HEK293 (cell line): ENCODE data around the gene GSS.
"Not testable (repeated sequence)": the region's sequence is repeated elsewhere in the genome, so short reads cannot be mapped to it uniquely, and the experiment has no call there.

Experiments used
- CTCF ChIA-PET: fragments of 350-600 bp; formaldehyde crosslinking; extraction: SDS; loops from one replicate; lab custom pipeline; 2021; ENCODE audit warnings: antibody characterized with exemption; lab: Yijun Ruan, JAX
- POLR2A ChIA-PET: fragments of 300-600 bp; formaldehyde crosslinking; extraction: SDS; loops from one replicate; lab custom pipeline; 2020; ENCODE audit warnings: antibody characterized with exemption, inconsistent platforms; lab: Yijun Ruan, JAX
- H3K27ac ChIP-seq: fragments of 200-500 bp; sonication (Bioruptor generic); 2 replicates; pipeline ENCODE4 v1.5.1; 2014; ENCODE audit warnings: low read depth, low read length, control low read depth, inconsistent platforms; ENCODE audit errors: extremely low read depth
- H3K36me3 ChIP-seq, 2 experiments: fragments of 200-500 bp in 1 of 2; sonication (Bioruptor generic) in 1 of 2; 1 replicate in 1 of 2; 2 replicates in 1 of 2; pipeline ENCODE4 v1.5.1; 2014 to 2017; ENCODE audit warnings: inconsistent platforms in 2 of 2, low read length in 2 of 2; ENCODE audit not compliant: control insufficient read depth in 2 of 2, insufficient read depth in 1 of 2
- H3K4me1 ChIP-seq: fragments of 200-500 bp; sonication (Bioruptor generic); 2 replicates; pipeline ENCODE4 v1.5.1; 2014; ENCODE audit warnings: mild to moderate bottlenecking, low read length, inconsistent platforms; ENCODE audit not compliant: control insufficient read depth, insufficient read depth
- H3K4me3 ChIP-seq: 2 replicates; pipeline ENCODE4 v1.5.1; 2011; ENCODE audit warnings: low read depth, mild to moderate bottlenecking, control low read depth, low read length, moderate library complexity
- H3K9me3 ChIP-seq: fragments of 200-500 bp; sonication (Bioruptor generic); 2 replicates; pipeline ENCODE4 v1.5.1; 2014; ENCODE audit warnings: low read depth, low read length, inconsistent platforms; ENCODE audit not compliant: control insufficient read depth, insufficient read depth
- GLIS2 ChIP-seq: fragments of 450-650 bp; formaldehyde crosslinking; IDR thresholded peaks from 2 replicates; pipeline ENCODE4 v1.5.1; 2016; ENCODE audit warnings: missing biosample characterization, missing genetic modification characterization
- HOXC10 ChIP-seq: sonication (generic); formaldehyde crosslinking; IDR thresholded peaks from 2 replicates; pipeline ENCODE4 v1.8.1; 2023; ENCODE audit warnings: mild to moderate bottlenecking, missing genetic modification reagents
- KLF1 ChIP-seq: fragments of 450-650 bp; formaldehyde crosslinking; IDR thresholded peaks from 2 replicates; pipeline ENCODE4 v1.5.1; 2016; ENCODE audit warnings: missing biosample characterization, missing genetic modification characterization
- ZNF223 ChIP-seq: fragments of 450-650 bp; formaldehyde crosslinking; IDR thresholded peaks from 2 replicates; pipeline ENCODE4 v1.5.1; 2016; ENCODE audit warnings: missing biosample characterization, missing genetic modification characterization
- ZNF302 ChIP-seq: fragments of 450-650 bp; formaldehyde crosslinking; IDR thresholded peaks from 2 replicates; pipeline ENCODE4 v1.5.1; 2016; ENCODE audit warnings: missing biosample characterization, missing genetic modification characterization, low read depth
- ZNF48 ChIP-seq: fragments of 450-650 bp; formaldehyde crosslinking; IDR thresholded peaks from 2 replicates; pipeline ENCODE4 v1.5.1; 2016; ENCODE audit warnings: missing biosample characterization, missing genetic modification characterization
- ZNF514 ChIP-seq: fragments of 450-650 bp; formaldehyde crosslinking; IDR thresholded peaks from 2 replicates; pipeline ENCODE4 v1.5.1; 2016; ENCODE audit warnings: missing biosample characterization, missing genetic modification characterization
- ZNF664 ChIP-seq: fragments of 450-650 bp; formaldehyde crosslinking; IDR thresholded peaks from 2 replicates; pipeline ENCODE4 v1.5.1; 2016; ENCODE audit warnings: missing biosample characterization, missing genetic modification characterization
- ZSCAN30 ChIP-seq: fragments of 450-650 bp; IDR thresholded peaks from 2 replicates; pipeline ENCODE4 v1.5.1; 2018; ENCODE audit warnings: missing biosample characterization, mild to moderate bottlenecking, missing genetic modification characterization, moderate library complexity
- TF ChIP-seq, protein P1 (sequence below): fragments of 450-650 bp; formaldehyde crosslinking; IDR thresholded peaks from 2 replicates; pipeline ENCODE4 v1.5.1; 2017; ENCODE audit warnings: missing biosample characterization, missing genetic modification characterization
- TF ChIP-seq, protein P2 (sequence below): fragments of 450-650 bp; formaldehyde crosslinking; IDR thresholded peaks from 2 replicates; pipeline ENCODE4 v1.5.1; 2016; ENCODE audit warnings: missing biosample characterization, missing genetic modification characterization
- TF ChIP-seq, protein P3 (sequence below): fragments of 450-650 bp; formaldehyde crosslinking; IDR thresholded peaks from 2 replicates; pipeline ENCODE4 v1.5.1; 2016; ENCODE audit warnings: missing biosample characterization, missing genetic modification characterization
- TF ChIP-seq, protein P4 (sequence below): fragments of 450-650 bp; formaldehyde crosslinking; IDR thresholded peaks from 2 replicates; pipeline ENCODE4 v1.5.1; 2016; ENCODE audit warnings: missing biosample characterization, missing genetic modification characterization
- TF ChIP-seq, protein P5 (sequence below): fragments of 450-650 bp; formaldehyde crosslinking; IDR thresholded peaks from 2 replicates; pipeline ENCODE4 v1.5.1; 2017; ENCODE audit warnings: missing biosample characterization, mild to moderate bottlenecking, missing genetic modification characterization, moderate library complexity

Gene GSS

DNA sequence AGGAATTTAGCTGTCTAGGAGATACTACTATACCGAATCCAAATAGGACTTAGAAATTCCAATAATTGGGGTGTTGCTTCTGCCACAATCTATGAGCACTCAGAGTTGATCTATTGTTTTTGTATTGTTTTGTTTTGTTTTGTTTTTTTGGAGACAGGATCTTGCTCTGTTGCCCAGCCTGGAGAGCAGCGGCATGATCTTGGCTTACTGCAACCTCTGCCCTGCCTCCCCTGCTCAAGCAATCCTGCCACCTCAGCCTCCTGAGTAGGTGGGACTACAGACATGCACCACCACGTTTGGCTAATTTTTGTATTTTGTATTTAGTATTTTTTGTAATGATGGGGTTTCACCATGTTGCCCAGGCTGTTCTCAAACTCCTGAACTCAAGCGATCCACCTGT, 71.8 kb downstream of the GSS start (continued):
- TF ChIP-seq, protein P1, sequence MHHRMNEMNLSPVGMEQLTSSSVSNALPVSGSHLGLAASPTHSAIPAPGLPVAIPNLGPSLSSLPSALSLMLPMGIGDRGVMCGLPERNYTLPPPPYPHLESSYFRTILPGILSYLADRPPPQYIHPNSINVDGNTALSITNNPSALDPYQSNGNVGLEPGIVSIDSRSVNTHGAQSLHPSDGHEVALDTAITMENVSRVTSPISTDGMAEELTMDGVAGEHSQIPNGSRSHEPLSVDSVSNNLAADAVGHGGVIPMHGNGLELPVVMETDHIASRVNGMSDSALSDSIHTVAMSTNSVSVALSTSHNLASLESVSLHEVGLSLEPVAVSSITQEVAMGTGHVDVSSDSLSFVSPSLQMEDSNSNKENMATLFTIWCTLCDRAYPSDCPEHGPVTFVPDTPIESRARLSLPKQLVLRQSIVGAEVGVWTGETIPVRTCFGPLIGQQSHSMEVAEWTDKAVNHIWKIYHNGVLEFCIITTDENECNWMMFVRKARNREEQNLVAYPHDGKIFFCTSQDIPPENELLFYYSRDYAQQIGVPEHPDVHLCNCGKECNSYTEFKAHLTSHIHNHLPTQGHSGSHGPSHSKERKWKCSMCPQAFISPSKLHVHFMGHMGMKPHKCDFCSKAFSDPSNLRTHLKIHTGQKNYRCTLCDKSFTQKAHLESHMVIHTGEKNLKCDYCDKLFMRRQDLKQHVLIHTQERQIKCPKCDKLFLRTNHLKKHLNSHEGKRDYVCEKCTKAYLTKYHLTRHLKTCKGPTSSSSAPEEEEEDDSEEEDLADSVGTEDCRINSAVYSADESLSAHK (tag by site-specific recombination): no peak
- TF ChIP-seq ZNF223 (tag by site-specific recombination) (no peak), ZNF514 (tag by site-specific recombination) (no peak)

DNA sequence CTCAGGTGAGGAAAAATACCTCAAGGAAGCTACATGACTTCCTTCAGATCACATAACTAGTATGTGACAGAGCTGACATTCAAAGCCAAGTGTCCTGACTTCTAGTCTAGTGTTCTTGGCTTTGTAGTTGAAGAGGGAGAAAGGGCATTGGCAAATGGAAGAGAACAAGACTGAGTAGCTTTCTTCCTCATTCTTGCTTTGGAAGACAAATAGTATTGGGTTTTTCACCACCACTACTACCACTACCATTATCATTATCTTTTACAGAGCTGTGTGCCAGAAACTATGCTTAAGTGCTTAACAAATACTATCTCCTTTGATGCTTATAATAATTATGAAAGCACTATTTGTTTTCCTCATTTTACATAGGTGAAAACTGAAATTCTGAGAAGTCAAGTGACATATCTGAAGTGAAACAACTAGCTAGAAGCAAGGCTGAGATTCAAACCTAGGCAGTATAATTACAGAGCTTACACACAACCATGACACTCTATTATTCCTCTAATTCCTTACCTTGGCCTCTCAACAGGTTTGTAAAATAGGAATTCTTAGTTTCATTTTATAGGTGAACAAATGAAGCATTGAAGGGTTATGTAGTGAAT, 72.4 kb downstream of the GSS start:
- Histone ChIP-seq H3K9me3 (no peaks in the 10 kb centered on the region), H3K4me3 (no peak overlapping the region), H3K27ac (no peak overlapping the region), H3K36me3 (peaks cover 4 to 32% of the 10 kb centered on the region in 2 experiments; a peak in 2 of 3 replicates), H3K4me1 (peaks cover 3% of the 10 kb centered on the region; the same call in 1 of the 2 replicates)
- POLR2A ChIA-PET: no interaction called here
- CTCF ChIA-PET: interaction anchor here (0.7 kb wide), 1 partner anchor 66 kb away, joined by 3 read pairs; no protein-coding TSS in a partner anchor
- TF ChIP-seq HOXC10 (no peak), ZNF302 (tag by site-specific recombination) (no peak), ZSCAN30 (no peak)

DNA sequence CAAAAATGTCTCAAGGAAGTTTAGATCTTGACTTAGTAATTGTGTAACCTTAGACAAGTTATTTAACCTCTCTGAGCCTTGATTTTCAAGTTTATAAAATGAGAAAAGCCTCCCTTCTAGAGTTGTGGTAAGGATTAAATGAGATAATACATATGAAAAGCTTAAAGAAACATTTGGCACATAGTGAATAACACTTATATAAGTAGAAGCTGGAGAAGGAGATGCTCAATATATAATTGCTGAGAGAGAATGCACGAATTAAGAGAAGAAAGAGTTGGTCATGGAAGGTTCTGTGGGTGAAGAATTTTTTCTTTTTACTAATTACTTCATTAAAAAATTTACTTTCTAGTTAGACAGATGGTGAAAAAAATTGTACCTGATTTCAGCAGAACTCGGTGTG, 73.9 kb downstream of the GSS start:
- H3K9me3 ChIP-seq: no peaks in the 10 kb centered on the region
- H3K27ac ChIP-seq: no peak overlapping the region
- ChIA-PET POLR2A (no interaction called here), CTCF (no interaction called here)
- TF ChIP-seq GLIS2 (tag by site-specific recombination): no peak
- TF ChIP-seq ZNF664 (tag by site-specific recombination): peak; percentile 92
- no peak overlapping the region for H3K4me3 ChIP-seq
- H3K36me3 ChIP-seq: peaks cover 4 to 29% of the 10 kb centered on the region in 2 experiments; a peak in 2 of 3 replicates
- H3K4me1 ChIP-seq: peaks cover 3% of the 10 kb centered on the region; the same call in 1 of the 2 replicates

DNA sequence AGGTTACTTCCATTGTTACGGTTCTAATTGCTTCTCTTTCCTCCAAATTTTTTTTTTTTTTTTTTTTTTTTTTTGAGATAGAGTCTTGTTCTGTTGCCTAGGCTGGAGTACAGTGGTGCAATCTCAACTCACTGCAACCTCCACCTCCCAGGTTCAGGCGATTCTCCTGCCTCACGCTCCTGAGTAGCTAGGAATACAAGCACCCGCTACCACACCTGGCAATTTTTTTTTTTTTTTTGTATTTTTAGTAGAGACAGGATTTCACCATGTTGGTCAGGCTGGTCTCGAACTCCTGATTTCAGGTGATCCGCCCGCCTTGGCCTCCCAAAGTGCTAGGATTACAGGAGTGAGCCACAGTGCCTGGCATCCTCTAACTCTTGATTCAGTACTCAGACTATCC, 74.6 kb downstream of the GSS start:
- H3K36me3 ChIP-seq: peaks cover 4 to 29% of the 10 kb centered on the region in 2 experiments; a peak in 2 of 3 replicates
- POLR2A ChIA-PET: interaction anchor here (0.7 kb wide), 1 partner anchor 15 kb away, joined by 8 read pairs; no protein-coding TSS in a partner anchor
- H3K4me1 ChIP-seq, H3K4me3 ChIP-seq, H3K27ac ChIP-seq, H3K9me3 ChIP-seq: not testable (repeated sequence)
- CTCF ChIA-PET: interaction anchor here (0.5 to 0.6 kb wide), 2 partner anchors 46 to 210 kb away, joined by 3 to 4 read pairs; no protein-coding TSS in a partner anchor
- TF ChIP-seq, protein P2, sequence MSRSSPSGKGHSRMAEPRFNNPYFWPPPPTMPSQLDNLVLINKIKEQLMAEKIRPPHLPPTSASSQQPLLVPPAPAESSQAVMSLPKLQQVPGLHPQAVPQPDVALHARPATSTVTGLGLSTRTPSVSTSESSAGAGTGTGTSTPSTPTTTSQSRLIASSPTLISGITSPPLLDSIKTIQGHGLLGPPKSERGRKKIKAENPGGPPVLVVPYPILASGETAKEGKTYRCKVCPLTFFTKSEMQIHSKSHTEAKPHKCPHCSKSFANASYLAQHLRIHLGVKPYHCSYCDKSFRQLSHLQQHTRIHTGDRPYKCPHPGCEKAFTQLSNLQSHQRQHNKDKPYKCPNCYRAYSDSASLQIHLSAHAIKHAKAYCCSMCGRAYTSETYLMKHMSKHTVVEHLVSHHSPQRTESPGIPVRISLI (tag by site-specific recombination): peak; percentile 22; the same call in 1 of the 2 replicates

DNA sequence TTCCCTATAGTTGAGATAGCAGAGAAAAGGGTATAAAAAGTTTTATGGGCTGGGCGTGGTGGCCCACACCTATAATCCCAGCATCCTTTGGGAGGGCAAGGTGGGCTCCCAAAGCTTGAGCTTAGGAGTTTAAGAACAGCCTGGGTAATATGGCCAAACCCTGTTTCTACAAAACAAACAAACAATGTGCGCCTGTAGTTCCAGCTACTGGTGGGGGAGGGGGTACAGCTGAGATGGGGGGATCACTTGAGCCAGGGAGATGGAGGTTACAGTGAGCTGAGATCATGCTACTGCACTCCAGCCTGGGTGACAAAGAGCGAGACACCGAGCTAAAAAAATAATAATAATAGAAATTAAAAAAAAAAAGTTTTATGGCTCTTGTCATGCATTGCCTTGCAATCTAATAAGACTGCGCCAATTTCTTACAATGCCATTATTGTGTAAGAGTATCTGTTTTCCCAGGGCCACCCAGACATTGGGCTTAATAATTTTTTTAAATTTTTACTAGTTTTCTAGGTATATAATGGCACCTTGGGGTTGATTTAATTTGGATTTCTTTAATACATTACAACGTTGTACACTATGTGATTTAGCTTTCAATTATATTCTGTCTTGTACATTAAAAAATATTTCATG, 75.3 kb downstream of the GSS start:
- Histone ChIP-seq H3K4me1 (peaks cover 3% of the 10 kb centered on the region; the same call in 1 of the 2 replicates), H3K36me3 (peaks cover 4 to 25% of the 10 kb centered on the region in 2 experiments; a peak in 2 of 3 replicates), H3K4me3 (no peak overlapping the region), H3K9me3 (no peaks in the 10 kb centered on the region), H3K27ac (no peak overlapping the region)
- ChIA-PET CTCF (interaction anchor here (0.5 to 0.7 kb wide), 4 partner anchors 33 to 210 kb away, joined by 3 to 4 read pairs (median 4); no protein-coding TSS in a partner anchor), POLR2A (interaction anchor here (0.7 kb wide), 1 partner anchor 15 kb away, joined by 8 read pairs; no protein-coding TSS in a partner anchor)
- TF ChIP-seq, protein P3, sequence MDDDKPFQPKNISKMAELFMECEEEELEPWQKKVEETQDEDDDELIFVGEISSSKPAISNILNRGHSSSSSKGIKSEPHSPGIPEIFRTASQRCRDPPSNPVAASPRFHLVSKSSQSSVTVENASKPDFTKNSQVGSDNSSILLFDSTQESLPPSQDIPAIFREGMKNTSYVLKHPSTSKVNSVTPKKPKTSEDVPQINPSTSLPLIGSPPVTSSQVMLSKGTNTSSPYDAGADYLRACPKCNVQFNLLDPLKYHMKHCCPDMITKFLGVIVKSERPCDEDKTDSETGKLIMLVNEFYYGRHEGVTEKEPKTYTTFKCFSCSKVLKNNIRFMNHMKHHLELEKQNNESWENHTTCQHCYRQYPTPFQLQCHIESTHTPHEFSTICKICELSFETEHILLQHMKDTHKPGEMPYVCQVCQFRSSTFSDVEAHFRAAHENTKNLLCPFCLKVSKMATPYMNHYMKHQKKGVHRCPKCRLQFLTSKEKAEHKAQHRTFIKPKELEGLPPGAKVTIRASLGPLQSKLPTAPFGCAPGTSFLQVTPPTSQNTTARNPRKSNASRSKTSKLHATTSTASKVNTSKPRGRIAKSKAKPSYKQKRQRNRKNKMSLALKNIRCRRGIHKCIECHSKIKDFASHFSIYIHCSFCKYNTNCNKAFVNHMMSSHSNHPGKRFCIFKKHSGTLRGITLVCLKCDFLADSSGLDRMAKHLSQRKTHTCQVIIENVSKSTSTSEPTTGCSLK (tag by site-specific recombination): no peak
- TF ChIP-seq, protein P4, sequence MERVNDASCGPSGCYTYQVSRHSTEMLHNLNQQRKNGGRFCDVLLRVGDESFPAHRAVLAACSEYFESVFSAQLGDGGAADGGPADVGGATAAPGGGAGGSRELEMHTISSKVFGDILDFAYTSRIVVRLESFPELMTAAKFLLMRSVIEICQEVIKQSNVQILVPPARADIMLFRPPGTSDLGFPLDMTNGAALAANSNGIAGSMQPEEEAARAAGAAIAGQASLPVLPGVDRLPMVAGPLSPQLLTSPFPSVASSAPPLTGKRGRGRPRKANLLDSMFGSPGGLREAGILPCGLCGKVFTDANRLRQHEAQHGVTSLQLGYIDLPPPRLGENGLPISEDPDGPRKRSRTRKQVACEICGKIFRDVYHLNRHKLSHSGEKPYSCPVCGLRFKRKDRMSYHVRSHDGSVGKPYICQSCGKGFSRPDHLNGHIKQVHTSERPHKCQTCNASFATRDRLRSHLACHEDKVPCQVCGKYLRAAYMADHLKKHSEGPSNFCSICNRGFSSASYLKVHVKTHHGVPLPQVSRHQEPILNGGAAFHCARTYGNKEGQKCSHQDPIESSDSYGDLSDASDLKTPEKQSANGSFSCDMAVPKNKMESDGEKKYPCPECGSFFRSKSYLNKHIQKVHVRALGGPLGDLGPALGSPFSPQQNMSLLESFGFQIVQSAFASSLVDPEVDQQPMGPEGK (tag by site-specific recombination): 0 out of 2 replicates have a peak, but pooled peaks have one; percentile 29
- TF ChIP-seq KLF1 (peak; percentile 94), ZNF48 (tag by site-specific recombination) (no peak)
- TF ChIP-seq, protein P5, sequence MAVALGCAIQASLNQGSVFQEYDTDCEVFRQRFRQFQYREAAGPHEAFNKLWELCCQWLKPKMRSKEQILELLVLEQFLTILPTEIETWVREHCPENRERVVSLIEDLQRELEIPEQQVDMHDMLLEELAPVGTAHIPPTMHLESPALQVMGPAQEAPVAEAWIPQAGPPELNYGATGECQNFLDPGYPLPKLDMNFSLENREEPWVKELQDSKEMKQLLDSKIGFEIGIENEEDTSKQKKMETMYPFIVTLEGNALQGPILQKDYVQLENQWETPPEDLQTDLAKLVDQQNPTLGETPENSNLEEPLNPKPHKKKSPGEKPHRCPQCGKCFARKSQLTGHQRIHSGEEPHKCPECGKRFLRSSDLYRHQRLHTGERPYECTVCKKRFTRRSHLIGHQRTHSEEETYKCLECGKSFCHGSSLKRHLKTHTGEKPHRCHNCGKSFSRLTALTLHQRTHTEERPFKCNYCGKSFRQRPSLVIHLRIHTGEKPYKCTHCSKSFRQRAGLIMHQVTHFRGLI (tag by site-specific recombination): peak; percentile 14; the same call in 1 of the 2 replicates
